GM12873 (cell line): ENCODE results near the gene KRTAP4-6.
"Not testable (repeated sequence)": the region's sequence is repeated elsewhere in the genome, so short reads cannot be mapped to it uniquely, and the experiment has no call there.

Experiments
- CTCF ChIP-seq: IDR thresholded peaks from 2 replicates; pipeline ENCODE4 v1.5.1; 2012; ENCODE audit warnings: low read depth, mild to moderate bottlenecking, moderate library complexity, low read length, control low read depth; ENCODE audit not compliant: insufficient read depth; ENCODE audit errors: missing control alignments

Gene KRTAP4-6

DNA sequence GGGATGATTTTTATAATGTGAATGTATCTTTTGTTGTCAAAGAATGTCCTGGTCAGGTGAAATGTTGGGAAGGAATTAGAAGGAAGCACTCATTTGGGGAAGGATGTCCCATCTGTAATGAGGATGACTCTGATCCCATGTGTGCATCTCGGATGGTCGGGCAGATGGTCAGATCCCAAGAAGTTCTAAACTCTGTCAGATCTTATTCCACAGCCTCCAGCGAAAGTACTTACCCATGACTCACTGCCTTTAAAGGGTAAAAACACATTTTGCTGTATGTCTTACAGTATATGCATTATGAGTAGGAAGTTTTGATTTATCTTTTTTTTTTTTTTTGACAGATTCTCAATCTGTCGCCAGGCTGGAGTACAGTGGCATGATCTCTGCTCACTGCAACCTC is 21.6 kb downstream of the KRTAP4-6 start:
- no peak for TF ChIP-seq CTCF

GRCh38 chr17:41117846-41118386 is 22.4 kb downstream of the KRTAP4-6 start, which contains the start of gene KRTAP4-11:
TSS of gene KRTAP4-11 (minus strand) at chr17:41118373. CDS start at chr17:41118315, 58 bp downstream.
- not testable (repeated sequence) for TF ChIP-seq CTCF

GRCh38 chr17:41116297-41116696 is 24.0 kb downstream of the KRTAP4-6 start:
- TF ChIP-seq CTCF: no peak

DNA sequence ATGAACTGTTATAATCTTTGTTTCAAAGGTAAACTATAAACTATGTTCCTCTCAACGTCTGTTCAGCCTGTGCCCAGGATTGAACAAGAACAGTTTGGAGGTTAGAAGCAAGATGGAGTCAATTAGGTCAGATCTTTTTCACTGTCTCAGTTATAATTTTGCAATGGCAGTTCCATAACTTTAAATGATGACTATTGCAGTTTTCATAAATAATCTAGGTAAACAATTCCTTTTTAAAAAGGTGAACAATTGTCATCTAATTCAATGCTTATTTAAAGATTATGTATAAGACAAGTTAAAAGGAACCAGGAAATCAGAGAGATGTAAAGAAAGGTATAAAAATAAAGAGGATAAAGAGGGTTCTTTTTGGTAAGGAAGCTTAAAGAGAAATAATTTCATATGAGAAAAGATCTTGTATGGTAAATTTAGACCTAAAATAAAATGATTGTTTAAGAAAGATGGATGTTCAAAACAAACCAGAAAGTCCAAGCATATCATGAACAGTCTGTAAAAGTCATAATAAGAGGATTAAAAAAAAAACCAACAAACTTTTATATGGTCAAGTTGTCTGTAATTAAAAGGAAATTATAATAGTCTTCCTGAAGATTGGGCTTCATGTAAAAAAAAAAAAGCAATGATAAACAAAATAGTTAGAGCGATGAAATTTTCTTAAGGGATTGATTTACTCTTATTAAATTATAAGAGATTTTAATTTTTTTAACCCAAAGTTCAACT is 29.0 kb downstream of the KRTAP4-6 start:
- TF ChIP-seq CTCF: no peak

DNA sequence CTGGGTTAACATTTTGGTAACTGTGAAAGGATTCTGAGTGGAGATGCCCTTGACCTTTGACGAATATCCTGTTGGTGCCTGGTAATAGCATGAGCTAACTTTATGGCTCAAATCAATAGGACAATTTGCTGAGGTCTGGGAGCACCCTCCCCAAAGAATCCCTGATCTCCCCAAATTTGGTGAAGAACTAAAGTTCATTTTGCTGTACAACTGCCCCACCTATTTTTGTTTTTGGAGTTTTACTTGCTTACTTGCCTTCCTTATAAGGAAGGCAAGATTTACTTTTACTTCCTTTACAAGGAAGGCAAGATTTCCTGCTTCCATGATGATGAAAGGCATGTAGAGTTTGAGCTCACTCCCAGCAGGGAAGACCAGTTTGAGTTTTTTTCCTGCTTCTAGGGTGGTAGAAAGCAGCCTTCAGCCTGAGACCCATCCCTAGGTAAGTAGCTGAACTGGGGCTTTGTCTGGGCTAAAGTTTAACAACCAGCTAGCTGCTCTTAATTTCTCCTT is 32.3 kb downstream of the KRTAP4-6 start:
- no peak for TF ChIP-seq CTCF

- TF ChIP-seq CTCF: not testable (repeated sequence)
These were observed 35.0 kb downstream of the KRTAP4-6 start, which contains the start of gene KRTAP4-9 for GRCh38 chr17:41105347-41105746. TSS of gene KRTAP4-9 (plus strand) at chr17:41105389. CDS start at chr17:41105389, 0 bp downstream.

GRCh38 chr17:41103896-41104295 is 36.4 kb downstream of the KRTAP4-6 start:
- no peak for TF ChIP-seq CTCF
